HG02973 (cell line): ENCODE results near the gene CD200.
"Not testable (repeated sequence)": the region's sequence is repeated elsewhere in the genome, so short reads cannot be mapped to it uniquely, and the experiment has no call there.

Experiments used
- ATAC-seq: cut with Tn5 transposase; IDR thresholded peaks from one replicate; pipeline ENCODE4 v1.9.1; 2021; ENCODE audit warnings: moderate library complexity; ENCODE audit not compliant: unreplicated experiment

Gene CD200

GRCh38 chr3:112357930-112358780 is 25.2 kb downstream of the CD200 start:
- ATAC-seq: no peak

GRCh38 chr3:112360561-112360960 is 27.6 kb downstream of the CD200 start:
- no peak for ATAC-seq

- no peak for ATAC-seq
These were observed 29.3 kb downstream of the CD200 start for GRCh38 chr3:112362221-112362620.

GRCh38 chr3:112364291-112364690 is 31.3 kb downstream of the CD200 start:
- peak; percentile 41 for ATAC-seq

GRCh38 chr3:112365035-112365434 is 32.1 kb downstream of the CD200 start:
- no peak for ATAC-seq

- ATAC-seq: no peak
These were observed 32.7 kb downstream of the CD200 start for GRCh38 chr3:112365636-112366035.

- no peak for ATAC-seq
These were observed 33.6 kb downstream of the CD200 start for GRCh38 chr3:112366522-112366921.

- no peak for ATAC-seq
These were observed 38.6 kb downstream of the CD200 start for GRCh38 chr3:112371569-112371968.

- ATAC-seq: no peak
These were observed 39.4 kb downstream of the CD200 start for GRCh38 chr3:112372396-112372795.

- ATAC-seq: no peak
These were observed 40.5 kb downstream of the CD200 start for GRCh38 chr3:112373476-112373875.

- no peak for ATAC-seq
These were observed 41.0 kb downstream of the CD200 start for GRCh38 chr3:112373924-112374323.

GRCh38 chr3:112374333-112374734 is 41.4 kb downstream of the CD200 start:
- no peak for ATAC-seq

GRCh38 chr3:112375117-112375516 is 42.2 kb downstream of the CD200 start:
- ATAC-seq: no peak

- no peak for ATAC-seq
These were observed 43.4 kb downstream of the CD200 start for GRCh38 chr3:112376241-112376911.

GRCh38 chr3:112376992-112377391 is 44.0 kb downstream of the CD200 start:
- ATAC-seq: no peak

GRCh38 chr3:112377568-112378071 is 44.7 kb downstream of the CD200 start:
- no peak for ATAC-seq

- ATAC-seq: not testable (repeated sequence)
These were observed 45.4 kb downstream of the CD200 start for GRCh38 chr3:112378347-112378746.

- ATAC-seq: no peak
These were observed 46.2 kb downstream of the CD200 start for GRCh38 chr3:112379020-112379690.

GRCh38 chr3:112381673-112382542 is 49.0 kb downstream of the CD200 start:
- no peak for ATAC-seq

GRCh38 chr3:112382543-112383160 is 49.7 kb downstream of the CD200 start:
- ATAC-seq: no peak
